AG04449 (cell line): Measurements from ENCODE around the gene VASN.

Source experiments
- CTCF ChIA-PET: fragments of 350-600 bp; formaldehyde crosslinking; extraction: SDS; loops from one replicate; lab custom pipeline; 2021; ENCODE audit warnings: antibody characterized with exemption; lab: Yijun Ruan, JAX
- POLR2A ChIA-PET: fragments of 400-600, 350-600 bp; formaldehyde crosslinking; extraction: SDS; loops from one replicate; lab custom pipeline; 2020; ENCODE audit warnings: antibody characterized with exemption, inconsistent platforms; lab: Yijun Ruan, JAX
- DNase-seq: peaks from one replicate; pipeline ENCODE4 v3.0.0-alpha.2; 2010; ENCODE audit warnings: low read depth, low spot score
- H3K4me3 ChIP-seq: 2 replicates; pipeline ENCODE4 v1.5.1; 2011; ENCODE audit warnings: low read depth, mild to moderate bottlenecking, control low read depth, low read length
- TF ChIP-seq, protein P1 (sequence below): IDR thresholded peaks from one replicate; pipeline ENCODE4 v1.5.1; 2011; ENCODE audit warnings: mild to moderate bottlenecking, moderate library complexity, low read length, control low read depth, inconsistent platforms; ENCODE audit not compliant: insufficient read depth; ENCODE audit errors: missing control alignments

Gene VASN

DNA sequence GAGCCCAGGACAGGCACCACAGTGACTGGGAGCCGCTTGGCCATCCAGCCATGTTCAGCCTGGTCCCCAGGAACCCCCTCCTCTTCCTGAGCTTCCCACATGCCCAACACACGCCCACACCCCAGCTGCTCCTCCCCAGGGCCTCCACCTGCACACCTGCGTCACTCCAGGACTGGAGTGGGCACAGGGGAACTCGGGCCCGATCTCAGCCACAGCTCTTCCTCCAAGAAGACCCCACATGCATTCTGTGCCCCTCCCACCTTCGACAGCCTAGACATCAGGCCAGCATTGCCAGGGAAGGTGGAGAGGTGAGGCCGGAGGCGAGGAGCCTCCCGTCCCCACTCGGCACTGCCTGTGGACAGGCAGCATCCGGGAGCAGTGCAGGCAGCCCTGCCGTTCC, 6.0 kb upstream of the VASN start:
- CTCF ChIA-PET: interaction anchor here (0.9 to 8.8 kb wide), 2 partner anchors 16 to 38 kb away, joined by 3 to 174 read pairs; no protein-coding TSS in a partner anchor
- no peak for DNase-seq
- TF ChIP-seq, protein P1, sequence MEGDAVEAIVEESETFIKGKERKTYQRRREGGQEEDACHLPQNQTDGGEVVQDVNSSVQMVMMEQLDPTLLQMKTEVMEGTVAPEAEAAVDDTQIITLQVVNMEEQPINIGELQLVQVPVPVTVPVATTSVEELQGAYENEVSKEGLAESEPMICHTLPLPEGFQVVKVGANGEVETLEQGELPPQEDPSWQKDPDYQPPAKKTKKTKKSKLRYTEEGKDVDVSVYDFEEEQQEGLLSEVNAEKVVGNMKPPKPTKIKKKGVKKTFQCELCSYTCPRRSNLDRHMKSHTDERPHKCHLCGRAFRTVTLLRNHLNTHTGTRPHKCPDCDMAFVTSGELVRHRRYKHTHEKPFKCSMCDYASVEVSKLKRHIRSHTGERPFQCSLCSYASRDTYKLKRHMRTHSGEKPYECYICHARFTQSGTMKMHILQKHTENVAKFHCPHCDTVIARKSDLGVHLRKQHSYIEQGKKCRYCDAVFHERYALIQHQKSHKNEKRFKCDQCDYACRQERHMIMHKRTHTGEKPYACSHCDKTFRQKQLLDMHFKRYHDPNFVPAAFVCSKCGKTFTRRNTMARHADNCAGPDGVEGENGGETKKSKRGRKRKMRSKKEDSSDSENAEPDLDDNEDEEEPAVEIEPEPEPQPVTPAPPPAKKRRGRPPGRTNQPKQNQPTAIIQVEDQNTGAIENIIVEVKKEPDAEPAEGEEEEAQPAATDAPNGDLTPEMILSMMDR: no peak
- H3K4me3 ChIP-seq: no peak overlapping the region
- POLR2A ChIA-PET: no interaction called here

DNA sequence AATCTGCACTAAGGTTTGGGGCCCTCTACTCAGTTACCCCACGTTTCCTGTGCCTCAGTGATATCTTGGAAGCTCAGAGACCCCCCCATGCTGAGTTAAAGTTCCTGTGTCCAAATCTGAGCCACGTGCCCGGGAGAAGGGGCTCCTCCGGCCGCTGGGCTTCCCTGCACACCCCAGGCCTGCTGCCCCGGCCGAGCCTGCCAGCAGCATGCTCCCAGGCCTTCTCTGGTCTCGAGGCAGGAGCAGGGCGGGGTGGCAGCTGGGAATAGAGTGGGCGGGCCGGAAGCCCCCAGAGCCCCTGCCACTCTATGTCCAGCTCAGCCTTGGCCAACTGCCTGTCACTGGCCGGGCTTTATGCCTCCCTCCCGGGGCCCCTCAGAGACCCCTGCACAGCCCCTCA, 5.6 kb upstream of the VASN start:
- ChIA-PET POLR2A (no interaction called here), CTCF (interaction anchor here (8.8 kb wide), 1 partner anchor 37 kb away, joined by 174 read pairs; no protein-coding TSS in a partner anchor)
- TF ChIP-seq, protein P1: no peak
- no peak for DNase-seq
- H3K4me3 ChIP-seq: no peak overlapping the region

DNA sequence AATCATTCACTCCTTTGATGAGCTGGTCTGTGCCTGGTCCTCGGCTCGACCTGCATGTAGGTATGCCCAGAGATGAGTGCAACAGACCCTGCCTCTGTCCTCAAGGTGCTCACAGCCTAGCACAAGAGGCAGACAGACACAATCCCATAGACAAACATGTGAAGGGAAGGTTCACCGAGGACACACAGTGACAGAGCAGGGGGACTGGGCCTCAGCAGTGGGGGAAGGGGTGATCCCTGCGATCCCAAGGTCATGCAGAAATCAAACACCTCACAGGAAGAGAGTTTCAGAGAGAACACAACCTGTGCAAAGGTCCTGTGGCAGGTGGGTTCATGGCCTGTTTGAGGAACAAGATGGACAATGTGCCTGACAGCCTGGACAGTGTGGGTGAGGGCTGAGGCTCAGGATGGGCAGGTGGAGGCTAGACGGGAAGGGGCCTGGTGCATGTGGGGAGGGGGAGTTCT, 4.2 kb upstream of the VASN start:
- no peak for DNase-seq
- H3K4me3 ChIP-seq: no peak overlapping the region
- TF ChIP-seq, protein P1: no peak
- CTCF ChIA-PET: interaction anchor here (5.1 to 8.8 kb wide), 2 partner anchors 8 to 36 kb away, joined by 81 to 174 read pairs; no protein-coding TSS in a partner anchor
- POLR2A ChIA-PET: no interaction called here

DNA sequence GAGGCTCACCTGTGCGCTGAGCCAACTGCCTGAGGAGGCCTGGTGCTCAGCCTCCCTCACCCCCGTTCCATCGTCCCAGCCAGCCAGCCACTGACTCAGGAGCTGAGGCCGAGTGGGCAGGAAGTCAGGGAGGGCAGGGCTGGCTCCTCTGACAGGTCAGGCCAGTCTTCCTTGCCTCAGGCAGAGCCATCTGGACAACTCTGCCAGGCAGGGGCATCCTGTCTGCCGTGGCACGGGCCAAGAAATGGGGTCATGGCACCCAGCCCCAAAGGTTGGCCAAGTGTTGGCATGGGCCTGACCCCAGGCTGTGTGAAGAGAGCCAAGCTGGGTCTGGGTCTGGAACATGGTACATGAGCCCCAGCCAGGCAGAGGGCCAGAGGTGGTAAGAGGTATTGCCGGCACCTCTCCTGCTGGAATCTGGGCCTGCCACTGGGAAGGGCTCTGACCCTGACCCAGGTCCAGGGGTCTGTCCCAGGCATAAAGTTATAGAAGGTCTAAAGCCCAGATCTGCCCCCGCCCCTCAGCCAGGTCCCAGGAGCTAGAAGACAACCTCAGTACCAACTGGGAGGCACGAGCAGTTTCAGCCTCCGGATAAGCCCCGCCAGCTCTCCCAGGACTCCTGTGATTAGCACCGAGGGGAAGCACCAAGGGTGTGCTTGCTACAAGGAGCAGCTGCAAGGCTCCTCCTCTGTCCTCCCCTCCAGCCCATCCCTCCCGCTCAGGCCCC, 2.5 kb upstream of the VASN start:
- TF ChIP-seq, protein P1: no peak
- DNase-seq: no peak
- POLR2A ChIA-PET: interaction anchor here (0.6 to 2.0 kb wide), 2 partner anchors 17 to 76 kb away, joined by 4 to 8 read pairs; partner anchors contain the start of gene PAM16
- no peak overlapping the region for H3K4me3 ChIP-seq
- CTCF ChIA-PET: interaction anchor here (0.7 to 8.8 kb wide), 6 partner anchors 9 to 41 kb away, joined by 3 to 174 read pairs (median 4); no protein-coding TSS in a partner anchor

DNA sequence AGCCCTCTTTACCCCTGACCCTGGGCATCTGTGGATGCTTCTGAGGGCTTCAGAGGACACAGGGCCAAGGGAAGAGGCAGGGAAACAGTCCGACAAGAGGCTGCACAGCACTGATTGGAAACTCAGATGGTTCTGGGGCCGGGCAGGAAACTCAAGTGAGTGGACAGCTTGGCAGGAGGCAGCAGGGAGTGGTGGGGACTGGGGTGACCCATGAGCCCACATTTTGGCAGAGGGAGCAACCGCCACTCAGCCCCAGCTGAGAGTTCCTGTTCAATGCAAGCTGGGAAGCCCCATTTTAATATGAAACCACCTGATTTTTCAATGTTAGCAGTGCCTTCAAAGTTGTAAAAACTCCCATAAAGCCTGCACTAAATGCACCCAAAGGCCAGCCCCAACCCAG, 1.5 kb upstream of the VASN start:
- CTCF ChIA-PET: interaction anchor here (0.7 to 8.8 kb wide), 6 partner anchors 10 to 61 kb away, joined by 3 to 174 read pairs (median 4); no protein-coding TSS in a partner anchor
- POLR2A ChIA-PET: interaction anchor here (0.9 to 2.0 kb wide), 4 partner anchors 11 to 116 kb away, joined by 3 to 8 read pairs (median 4); partner anchors contain the start of gene PAM16
- TF ChIP-seq, protein P1: no peak
- no peak for DNase-seq
- no peak overlapping the region for H3K4me3 ChIP-seq

DNA sequence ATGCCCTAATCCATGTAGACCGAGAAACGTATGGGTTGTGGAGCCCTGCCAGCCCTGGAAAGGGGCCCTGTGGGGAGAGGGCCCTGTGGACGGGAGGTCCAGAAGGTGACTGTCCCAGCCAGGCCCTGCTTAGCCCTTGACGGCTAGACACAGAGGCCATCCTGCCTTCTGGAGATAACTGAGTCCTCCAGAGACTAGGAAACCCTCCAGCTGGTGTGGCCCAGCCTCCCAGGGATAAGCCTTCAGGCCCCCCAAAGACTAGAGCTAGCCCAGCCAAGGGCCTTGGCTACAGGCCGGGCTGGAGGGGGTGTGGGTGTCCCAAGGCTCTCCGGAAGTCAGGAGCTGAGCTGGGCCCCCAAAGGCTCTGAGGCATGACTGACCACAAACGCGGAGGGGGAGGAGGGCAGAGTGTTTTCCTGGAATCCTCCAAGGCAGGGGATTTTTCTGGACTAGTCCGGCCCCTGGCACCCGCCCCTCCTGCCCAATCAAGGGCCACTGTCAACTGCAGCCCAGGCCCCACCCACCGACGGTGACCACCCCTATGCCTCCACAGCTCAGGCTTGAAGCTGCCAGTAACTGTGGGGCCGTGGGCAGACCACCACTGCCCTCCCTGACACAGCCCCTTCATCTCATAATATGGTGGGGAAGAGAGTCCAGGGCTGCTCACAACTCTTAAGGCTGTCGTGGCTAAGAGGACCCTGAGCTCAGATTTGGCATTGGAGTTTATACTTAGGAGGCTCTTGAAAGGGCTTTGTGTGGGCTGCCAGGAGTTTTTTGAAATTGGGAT, 885 bp upstream of the VASN start:
- ChIA-PET CTCF (interaction anchor here (0.9 to 8.8 kb wide), 5 partner anchors 11 to 82 kb away, joined by 3 to 174 read pairs (median 4); no protein-coding TSS in a partner anchor), POLR2A (interaction anchor here (0.6 to 3.9 kb wide), 7 partner anchors 11 to 117 kb away, joined by 3 to 18 read pairs (median 4); partner anchors contain the start of gene PAM16)
- no peak overlapping the region for H3K4me3 ChIP-seq
- TF ChIP-seq, protein P1: no peak
- DNase-seq: peak; percentile 29
